Epithelial cell of prostate (primary cell): Measurements from ENCODE around the gene PRSS21.

Source experiments
- DNase-seq: peaks from one replicate; pipeline ENCODE4 v3.0.0-alpha.2; 2011; ENCODE audit warnings: low read depth, low spot score
- H3K27ac ChIP-seq: fragments of 450-650 bp; 2 replicates; pipeline ENCODE4 v1.5.1; 2017; ENCODE audit warnings: mild to moderate bottlenecking

PRSS21 gene

DNA sequence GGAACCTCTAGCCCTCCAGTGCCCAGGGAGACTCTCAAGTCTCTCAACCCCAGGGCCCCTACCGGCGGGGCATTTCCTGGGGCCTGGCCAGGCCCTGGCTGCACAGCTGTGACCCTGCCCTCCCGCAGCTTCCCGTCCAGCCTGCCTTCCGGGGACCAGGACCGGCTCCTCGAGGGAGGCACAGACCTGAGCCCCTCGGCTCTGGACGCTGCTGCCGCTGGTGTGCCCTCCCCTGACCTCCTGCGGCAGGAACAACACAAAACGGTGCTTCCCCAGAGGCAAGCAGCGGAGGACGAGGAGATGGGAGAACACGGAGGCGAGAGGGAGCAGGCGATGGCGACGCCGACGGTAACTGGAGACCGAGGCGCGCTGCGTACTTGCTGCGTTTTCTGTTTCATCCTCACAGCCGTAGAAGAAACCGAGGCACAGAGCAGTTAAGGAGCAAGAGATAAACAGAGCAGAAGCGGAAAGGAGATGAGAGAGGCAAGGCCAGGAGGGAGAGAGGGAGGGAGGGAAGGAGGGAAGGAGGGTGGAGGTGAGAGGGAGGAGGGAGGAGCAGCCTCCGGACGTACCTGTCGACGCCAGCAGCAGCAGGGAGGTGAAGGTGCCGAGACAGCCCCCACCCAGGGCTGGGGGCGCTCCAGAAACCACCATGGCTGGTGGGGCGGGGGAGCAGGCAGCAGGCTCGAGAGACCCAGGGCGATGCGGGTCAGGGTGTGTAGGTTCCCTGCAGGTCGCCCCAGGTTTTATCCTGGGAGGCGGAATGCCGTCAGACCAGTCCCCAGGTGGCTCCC lies 40.6 kb downstream of the PRSS21 start, which contains the start of gene PRSS22:
PRSS22 (minus strand) TSS at position 720 of the 794 bp plus-strand sequence; CDS start at position 654, 66 bp downstream.
- DNase-seq = no peak
- H3K27ac ChIP-seq = peak within 1 kb of the TSS; percentile 74

DNA sequence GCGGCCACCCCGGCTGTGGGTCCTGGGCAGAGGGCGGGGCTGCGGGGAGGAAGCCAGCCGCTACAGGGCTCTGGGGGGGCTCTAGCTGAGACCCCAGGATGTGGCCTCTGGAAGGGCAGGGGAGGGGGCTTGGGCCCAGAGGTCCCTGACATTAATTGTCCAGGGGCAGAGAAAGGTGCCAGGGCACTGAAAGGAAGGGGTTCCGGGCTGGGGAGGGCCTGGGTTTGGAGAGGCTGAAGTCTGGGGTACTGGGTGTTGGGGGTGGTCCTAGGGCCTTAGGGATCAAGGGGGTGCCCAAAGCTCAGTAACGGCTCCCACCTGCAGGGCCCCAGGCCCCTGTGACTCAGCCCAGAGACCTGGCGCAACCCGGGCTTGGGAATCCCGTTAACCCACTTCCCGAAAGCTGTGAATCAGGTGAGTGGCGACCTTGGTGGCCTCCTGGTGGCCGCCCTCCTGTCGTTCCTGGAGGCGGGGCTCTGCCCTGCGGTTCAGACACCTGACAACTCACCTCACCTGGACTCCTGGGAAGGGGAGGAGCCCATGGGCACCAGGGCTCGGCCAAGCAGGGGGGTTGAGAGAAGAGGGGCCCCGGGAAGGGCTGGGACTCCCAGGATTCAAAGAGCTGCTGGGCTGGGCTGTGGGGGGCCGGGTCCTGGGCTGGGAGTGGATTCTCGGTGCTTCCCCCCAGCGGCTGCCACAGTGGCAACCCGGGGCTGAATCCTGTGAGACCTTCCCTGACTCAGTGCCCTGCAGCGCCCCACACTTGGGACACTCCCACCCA lies 41.4 kb downstream of the PRSS21 start:
- DNase-seq = no peak
- H3K27ac ChIP-seq = peak overlapping the region; percentile 74

DNA sequence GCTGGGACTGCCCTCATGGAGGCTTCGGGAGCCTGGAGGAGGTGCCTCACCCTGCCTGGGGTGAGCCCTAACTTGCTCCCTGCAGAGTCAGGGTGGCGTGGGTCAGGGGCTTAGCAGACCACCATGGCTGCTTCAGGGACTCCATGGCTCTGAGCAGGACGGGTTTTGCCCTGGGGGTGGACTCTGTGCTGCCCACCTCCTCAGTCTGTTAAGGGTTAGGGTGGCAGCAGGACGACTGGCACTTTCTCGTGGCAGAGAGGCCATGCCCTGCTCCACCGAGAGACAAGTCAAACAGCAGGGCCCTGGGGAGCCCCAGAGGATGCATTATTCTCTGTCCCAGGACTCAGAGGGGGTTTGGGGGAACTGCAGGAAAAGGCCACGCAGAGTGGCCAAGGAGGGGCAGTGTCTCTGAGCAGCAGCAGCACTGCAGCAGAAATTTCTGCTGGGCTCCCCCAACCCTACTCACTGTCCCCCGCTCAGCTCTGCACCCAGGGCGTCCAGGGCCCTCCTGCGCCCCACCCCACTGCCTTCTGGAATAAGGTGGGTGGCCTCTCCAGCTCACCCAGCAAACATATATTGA lies 42.7 kb downstream of the PRSS21 start:
- no peak for DNase-seq
- H3K27ac ChIP-seq = no peak overlapping the region

DNA sequence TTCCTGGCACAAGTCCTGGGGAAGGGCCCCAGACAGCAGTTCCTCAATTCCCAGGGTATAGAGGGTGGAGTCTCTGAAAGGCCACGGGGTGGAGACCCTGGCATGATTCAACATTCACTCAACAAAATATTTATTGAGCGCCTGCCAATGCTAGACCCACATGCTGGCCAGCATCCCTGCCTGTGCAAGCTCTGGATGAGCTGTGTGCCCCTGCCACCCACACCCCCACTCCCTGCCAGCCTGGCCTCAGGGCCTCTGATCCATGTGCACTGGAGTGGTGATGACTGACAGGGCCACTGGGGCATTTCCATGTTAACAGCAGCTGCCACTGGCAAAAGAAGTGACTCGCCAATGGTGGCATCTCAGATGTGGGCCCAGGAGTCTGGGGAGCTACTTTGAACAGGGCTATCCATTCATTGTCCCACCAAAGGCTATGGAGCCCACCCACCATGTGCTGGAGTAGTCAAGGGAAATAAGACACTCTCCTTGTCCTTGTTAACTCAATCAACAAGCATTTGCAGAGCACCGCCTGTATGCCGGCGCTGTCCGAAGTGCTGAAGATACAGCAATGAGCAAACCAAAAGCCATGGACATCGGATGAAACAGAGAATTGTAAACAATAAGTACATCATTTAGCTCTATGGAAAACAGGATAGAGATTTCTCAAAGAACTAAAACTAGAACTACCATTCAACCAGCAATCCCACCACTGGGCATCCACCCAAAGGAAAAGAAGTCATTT lies 44.0 kb downstream of the PRSS21 start:
- no peak overlapping the region for H3K27ac ChIP-seq
- DNase-seq = no peak

DNA sequence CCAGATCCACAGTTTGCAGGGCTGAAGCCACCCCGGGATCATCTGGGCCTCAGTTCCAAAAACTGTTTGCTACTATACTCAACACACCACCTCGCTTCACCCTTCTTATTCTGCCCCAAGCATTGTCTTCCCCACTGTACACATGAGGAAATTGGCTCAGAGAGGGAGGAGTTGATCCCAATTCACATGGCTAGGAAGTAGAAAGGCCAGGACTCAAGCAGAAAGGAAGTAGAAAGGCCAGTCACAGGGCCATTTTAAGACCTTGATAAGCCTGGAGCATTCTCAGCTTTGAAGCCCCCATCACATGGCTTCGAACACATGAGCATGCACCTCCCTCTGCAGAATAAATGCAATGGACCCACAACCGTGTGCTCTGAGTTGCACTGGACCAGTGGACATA lies 48.6 kb downstream of the PRSS21 start:
- DNase-seq = no peak
- H3K27ac ChIP-seq = no peak overlapping the region

DNA sequence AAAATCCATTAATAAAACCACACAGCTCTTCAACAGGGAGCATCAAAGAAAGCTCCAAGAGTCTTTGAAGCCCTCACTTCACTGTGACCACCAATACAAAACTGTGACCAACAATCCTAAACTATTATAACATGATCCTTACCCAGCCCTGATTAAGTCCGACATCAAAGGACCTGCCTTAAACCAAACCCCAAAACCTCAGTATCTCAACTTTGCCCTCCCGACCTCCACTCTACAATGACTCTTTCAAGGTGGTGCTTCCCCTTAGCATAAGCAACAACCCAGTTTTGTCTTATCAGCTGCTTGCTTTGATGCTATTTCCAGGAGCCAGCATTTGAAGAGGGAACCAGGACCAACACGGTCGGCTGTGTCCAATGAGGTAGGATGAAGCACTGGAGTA lies 49.4 kb downstream of the PRSS21 start:
- DNase-seq = no peak
- H3K27ac ChIP-seq = no peak overlapping the region

DNA sequence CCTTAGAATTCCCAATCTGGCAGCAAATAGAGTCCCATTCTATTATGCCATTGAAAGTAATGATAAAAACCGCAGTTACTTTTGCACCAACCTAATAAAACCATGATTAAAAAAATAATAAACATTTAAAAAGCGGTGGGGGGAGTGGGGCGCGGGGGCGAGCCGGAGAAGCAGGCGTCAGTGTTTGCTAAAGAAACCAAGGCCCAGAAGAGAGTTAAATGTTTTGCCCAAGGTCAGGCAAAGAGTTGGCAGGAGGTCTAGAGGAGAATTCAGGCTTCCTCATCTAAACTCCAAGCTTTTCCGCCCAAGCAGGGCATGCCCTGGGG lies 50.6 kb downstream of the PRSS21 start:
- no peak for DNase-seq
- H3K27ac ChIP-seq = peak overlapping the region; percentile 91

DNA sequence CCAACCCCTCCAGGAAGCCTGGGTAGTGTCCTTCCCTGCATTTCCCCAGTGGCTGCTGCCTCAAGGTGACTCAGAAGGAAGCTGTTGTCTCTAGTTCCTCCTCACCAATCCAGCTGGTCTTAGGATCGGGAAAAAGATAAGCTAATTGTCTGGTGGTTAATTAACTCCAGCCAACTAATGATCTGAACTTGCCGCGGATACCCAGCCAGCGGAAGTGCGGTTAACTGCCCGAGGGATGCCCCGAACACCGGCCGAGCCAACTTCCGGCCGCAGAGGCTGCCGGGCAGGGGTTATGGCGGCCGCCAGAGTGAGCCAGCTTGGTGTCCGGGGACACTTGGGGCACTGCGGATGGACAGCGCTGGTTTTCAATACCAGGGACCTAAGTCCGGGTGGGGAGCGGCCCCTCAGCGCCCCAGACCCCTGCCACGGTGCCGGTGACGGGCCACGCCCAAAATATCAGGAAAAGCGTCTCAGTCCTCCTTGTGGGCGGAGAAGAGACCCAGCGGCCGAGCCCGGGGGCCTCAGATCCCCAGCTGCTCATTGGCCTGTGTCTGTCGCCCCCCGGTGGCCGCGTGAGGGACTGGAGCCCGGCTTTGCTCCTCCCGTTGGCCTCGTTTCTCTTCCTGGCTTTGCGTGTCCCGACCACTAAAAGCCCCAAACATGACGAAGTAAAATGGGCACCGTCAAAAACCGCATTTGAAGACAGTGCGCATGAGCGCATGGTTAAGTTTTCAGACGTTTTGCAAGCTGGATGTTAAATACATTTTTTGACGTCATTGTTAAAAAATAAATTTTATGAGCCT lies 51.2 kb downstream of the PRSS21 start:
- DNase-seq = peak; percentile 46
- peak overlapping the region; percentile 91 for H3K27ac ChIP-seq
